ENCODE measurements around the gene KLHL29. TPM values are rescaled to one million over a fixed set of nuclear protein-coding genes. Genes with fewer than 3 reads are reported as not detected.

The KLHL29 gene
- total RNA-seq, 1 donor from 2014 or later: 36.5 TPM

GRCh38 chr2:23418461-23418911, 33.5 kb downstream of the KLHL29 start:
- no peak for DNase-seq
- Mint-ChIP-seq H3K4me1 (ENCODE audit: low read depth, unreplicated experiment) (peaks cover 13% of the 10 kb centered on the region), H3K9me3 (ENCODE audit: unreplicated experiment) (peaks cover 6% of the 10 kb centered on the region), H3K27me3 (ENCODE audit: unreplicated experiment) (no peaks in the 10 kb centered on the region), H3K4me3 (ENCODE audit: unreplicated experiment) (no peak overlapping the region), H3K36me3 (ENCODE audit: unreplicated experiment) (no peaks in the 10 kb centered on the region), H3K27ac (ENCODE audit: unreplicated experiment) (no peak overlapping the region)
- no peak for TF ChIP-seq CTCF (IDR thresholded peaks at IDR 0.05; ENCODE audit: partially characterized antibody, unreplicated experiment)

- Mint-ChIP-seq H3K4me1 (ENCODE audit: low read depth, unreplicated experiment) (peaks cover 9% of the 10 kb centered on the region), H3K4me3 (ENCODE audit: unreplicated experiment) (no peak overlapping the region), H3K27me3 (ENCODE audit: unreplicated experiment) (peaks cover 2% of the 10 kb centered on the region), H3K9me3 (ENCODE audit: unreplicated experiment) (peaks cover 7% of the 10 kb centered on the region), H3K27ac (ENCODE audit: unreplicated experiment) (no peak overlapping the region), H3K36me3 (ENCODE audit: unreplicated experiment) (no peaks in the 10 kb centered on the region)
- TF ChIP-seq CTCF (IDR thresholded peaks at IDR 0.05; ENCODE audit: partially characterized antibody, unreplicated experiment): no peak
- no peak for DNase-seq
Observed at GRCh38 chr2:23419171-23420090, 34.5 kb downstream of the KLHL29 start.

- Mint-ChIP-seq H3K27ac (ENCODE audit: unreplicated experiment) (no peak overlapping the region), H3K27me3 (ENCODE audit: unreplicated experiment) (peaks cover 2% of the 10 kb centered on the region), H3K9me3 (ENCODE audit: unreplicated experiment) (peaks cover 5% of the 10 kb centered on the region), H3K4me3 (ENCODE audit: unreplicated experiment) (no peak overlapping the region), H3K4me1 (ENCODE audit: low read depth, unreplicated experiment) (peaks cover 9% of the 10 kb centered on the region), H3K36me3 (ENCODE audit: unreplicated experiment) (no peaks in the 10 kb centered on the region)
- TF ChIP-seq CTCF (IDR thresholded peaks at IDR 0.05; ENCODE audit: partially characterized antibody, unreplicated experiment): no peak
- DNase-seq: no peak
Observed at GRCh38 chr2:23420091-23420839, 35.3 kb downstream of the KLHL29 start.

GRCh38 chr2:23420840-23421476, 36.0 kb downstream of the KLHL29 start:
- no peak overlapping the region for H3K4me3 Mint-ChIP-seq (ENCODE audit: unreplicated experiment)
- no peaks in the 10 kb centered on the region for H3K36me3 Mint-ChIP-seq (ENCODE audit: unreplicated experiment)
- no peak for DNase-seq
- no peak overlapping the region for H3K27ac Mint-ChIP-seq (ENCODE audit: unreplicated experiment)
- peaks cover 2% of the 10 kb centered on the region for H3K27me3 Mint-ChIP-seq (ENCODE audit: unreplicated experiment)
- H3K4me1 Mint-ChIP-seq (ENCODE audit: low read depth, unreplicated experiment): peaks cover 9% of the 10 kb centered on the region
- no peak for TF ChIP-seq CTCF (IDR thresholded peaks at IDR 0.05; ENCODE audit: partially characterized antibody, unreplicated experiment)
- peaks cover 3% of the 10 kb centered on the region for H3K9me3 Mint-ChIP-seq (ENCODE audit: unreplicated experiment)
